Neural cell (in vitro differentiated cells): Measurements from ENCODE around the gene TMTC1. TPM values are rescaled to one million over a fixed set of nuclear protein-coding genes. Genes with fewer than 3 reads are reported as not detected.

Experiments used
- H2AFZ ChIP-seq: fragments of 200-600, 300-800 bp; sonication (generic), shearing (Covaris generic); 2 replicates; pipeline ENCODE4 v1.6.0; 2014; ENCODE audit warnings: low read depth, mild to moderate bottlenecking, antibody characterized with exemption, low read length, moderate library complexity
- H3F3A ChIP-seq: fragments of 200-600 bp; shearing (Covaris generic); 2 replicates; pipeline ENCODE4 v1.6.1; 2016; ENCODE audit warnings: mild to moderate bottlenecking, moderate library complexity, mixed read lengths, antibody characterized with exemption, low read length; ENCODE audit not compliant: insufficient read depth, poor library complexity, severe bottlenecking
- H3K27ac ChIP-seq: fragments of 200-600, 300-800 bp; sonication (generic), shearing (Covaris generic); 2 replicates; pipeline ENCODE4 v1.5.1; 2014; ENCODE audit warnings: mild to moderate bottlenecking, low read length, moderate library complexity
- H3K27me3 ChIP-seq: fragments of 300-800, 200-600 bp; sonication (generic), shearing (Covaris generic); 2 replicates; pipeline ENCODE4 v1.6.0; 2014; ENCODE audit warnings: mild to moderate bottlenecking, low read depth, low read length, moderate library complexity; ENCODE audit not compliant: insufficient read depth
- H3K36me3 ChIP-seq: fragments of 300-800, 200-600 bp; sonication (generic), shearing (Covaris generic); 2 replicates; pipeline ENCODE4 v1.5.1; 2014; ENCODE audit warnings: mild to moderate bottlenecking, antibody characterized with exemption, low read length, moderate library complexity; ENCODE audit not compliant: insufficient read depth
- H3K4me2 ChIP-seq: fragments of 300-800, 200-600 bp; sonication (generic), shearing (Covaris generic); 2 replicates; pipeline ENCODE4 v1.6.0; 2014; ENCODE audit warnings: mild to moderate bottlenecking, low read length
- H3K4me3 ChIP-seq: fragments of 300-800, 200-600 bp; sonication (generic), shearing (Covaris generic); 2 replicates; pipeline ENCODE4 v1.5.1; 2014; ENCODE audit warnings: mild to moderate bottlenecking, low read length, moderate library complexity
- H3K79me2 ChIP-seq: fragments of 200-600 bp; shearing (Covaris generic); replicated peaks from 2 replicates; pipeline ENCODE4 v1.6.0; 2014; ENCODE audit warnings: mild to moderate bottlenecking, low read length, moderate library complexity; ENCODE audit not compliant: insufficient read depth
- H3K9ac ChIP-seq: fragments of 300-800, 200-600 bp; sonication (generic), shearing (Covaris generic); 2 replicates; pipeline ENCODE4 v1.6.1; 2016; ENCODE audit warnings: mild to moderate bottlenecking, low read length, mixed read lengths
- H3K9me2 ChIP-seq: fragments of 200-600 bp; shearing (Covaris generic); 2 replicates; pipeline ENCODE4 v1.6.1; 2016; ENCODE audit warnings: mild to moderate bottlenecking, low read length, mixed read lengths; ENCODE audit not compliant: insufficient read depth
- H3K9me3 ChIP-seq: fragments of 200-600, 300-800 bp; sonication (generic), shearing (Covaris generic); 2 replicates; pipeline ENCODE4 v1.6.1; 2016; ENCODE audit warnings: mild to moderate bottlenecking, mixed run types, low read length, moderate library complexity, mixed read lengths
- H4K20me1 ChIP-seq: fragments of 200-600 bp; shearing (Covaris generic); 2 replicates; pipeline ENCODE4 v1.6.1; 2016; ENCODE audit warnings: mild to moderate bottlenecking, mixed run types; ENCODE audit not compliant: insufficient read depth
- EP300 ChIP-seq: fragments of 450-650 bp; conservative IDR thresholded peaks from 2 replicates; pipeline ENCODE4 v1.6.1; 2014; ENCODE audit warnings: antibody characterized with exemption, mild to moderate bottlenecking, moderate library complexity; ENCODE audit not compliant: poor library complexity, severe bottlenecking
- EZH2 ChIP-seq: fragments of 200-600, 300-800 bp; shearing (Covaris generic), sonication (generic); IDR thresholded peaks from 2 replicates; pipeline ENCODE4 v1.6.1; 2014; ENCODE audit warnings: antibody characterized with exemption, low read length, borderline replicate concordance, mild to moderate bottlenecking; ENCODE audit not compliant: insufficient read depth, poor library complexity, severe bottlenecking
- MXI1 ChIP-seq: fragments of 450-650 bp; conservative IDR thresholded peaks from 2 replicates; pipeline ENCODE4 v1.6.1; 2014; ENCODE audit warnings: antibody characterized with exemption, mild to moderate bottlenecking; ENCODE audit not compliant: poor library complexity, severe bottlenecking
- POLR2AphosphoS5 ChIP-seq: IDR thresholded peaks from 2 replicates; pipeline ENCODE4 v1.6.1; 2012
- RAD21 ChIP-seq: fragments of 450-650 bp; conservative IDR thresholded peaks from 2 replicates; pipeline ENCODE4 v1.6.1; 2014; ENCODE audit warnings: antibody characterized with exemption, mild to moderate bottlenecking, moderate library complexity
- SMC3 ChIP-seq: fragments of 450-650 bp; conservative IDR thresholded peaks from 2 replicates; pipeline ENCODE4 v1.6.1; 2014; ENCODE audit warnings: antibody characterized with exemption, mild to moderate bottlenecking, moderate library complexity; ENCODE audit not compliant: poor library complexity
- TAF1 ChIP-seq: IDR thresholded peaks from 2 replicates; pipeline ENCODE4 v1.6.1; 2012; ENCODE audit warnings: low read depth
- polyA plus RNA-seq: library from polyadenylated mRNA; depleted of rRNA; stranded (reverse); fragments of >200 nt; gene quantifications from 2 replicates; pipeline ENCODE4 v1.2.3, GENCODE V29; 2014
- TF ChIP-seq, protein P1 (sequence below): IDR thresholded peaks from 2 replicates; pipeline ENCODE4 v1.6.1; 2012; ENCODE audit warnings: borderline replicate concordance
- TF ChIP-seq, protein P2 (sequence below): fragments of 450-650 bp; IDR thresholded peaks from 2 replicates; pipeline ENCODE4 v1.5.1; 2014; ENCODE audit warnings: antibody characterized with exemption, mild to moderate bottlenecking, moderate library complexity; ENCODE audit not compliant: poor library complexity, severe bottlenecking

TMTC1 gene
- polyA plus RNA-seq, 1 donor from 2014 or later = 10.0 TPM

DNA sequence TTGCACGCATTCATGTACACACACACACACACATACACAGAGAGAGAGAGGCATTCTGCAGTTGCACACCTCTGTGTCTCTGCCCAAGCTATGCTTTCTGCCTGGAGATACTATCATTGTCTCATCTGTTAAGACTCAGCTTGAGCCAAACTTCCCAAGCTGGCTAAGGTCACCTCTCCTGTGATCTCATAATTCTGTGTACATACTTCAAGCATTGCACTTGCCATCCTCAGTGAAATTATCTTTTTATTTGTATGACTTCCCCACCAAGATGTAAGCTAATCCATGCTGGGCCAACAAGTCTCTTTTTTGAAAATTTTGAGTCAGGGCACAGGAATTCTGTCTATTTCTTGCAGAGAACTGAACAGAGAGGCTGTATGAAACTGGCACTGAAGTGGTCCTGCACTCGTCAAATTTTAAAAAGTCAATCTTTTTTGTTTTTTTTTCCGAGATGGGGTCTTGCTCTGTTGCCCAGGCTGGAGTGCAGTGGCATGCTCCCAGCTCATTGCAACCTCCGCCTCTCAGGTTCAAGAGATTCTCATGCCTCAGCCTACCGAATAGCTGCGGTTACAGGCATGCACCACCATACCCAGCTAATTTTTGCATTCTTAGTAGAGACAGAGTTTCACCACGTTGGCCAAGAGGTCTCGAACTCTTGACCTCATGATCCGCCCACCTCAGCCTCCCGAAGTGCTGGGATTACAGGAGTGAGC lies 44.3 kb downstream of the TMTC1 start:
- H3K79me2 ChIP-seq = no peaks in the 10 kb centered on the region
- no peak overlapping the region for H2AFZ ChIP-seq
- no peaks in the 10 kb centered on the region for H3F3A ChIP-seq
- H3K27ac ChIP-seq = no peak overlapping the region
- H4K20me1 ChIP-seq = no peaks in the 10 kb centered on the region
- no peak overlapping the region for H3K4me3 ChIP-seq
- H3K36me3 ChIP-seq = no peaks in the 10 kb centered on the region
- H3K9me2 ChIP-seq = no peaks in the 10 kb centered on the region
- no peaks in the 10 kb centered on the region for H3K9me3 ChIP-seq
- TF ChIP-seq, protein P1, sequence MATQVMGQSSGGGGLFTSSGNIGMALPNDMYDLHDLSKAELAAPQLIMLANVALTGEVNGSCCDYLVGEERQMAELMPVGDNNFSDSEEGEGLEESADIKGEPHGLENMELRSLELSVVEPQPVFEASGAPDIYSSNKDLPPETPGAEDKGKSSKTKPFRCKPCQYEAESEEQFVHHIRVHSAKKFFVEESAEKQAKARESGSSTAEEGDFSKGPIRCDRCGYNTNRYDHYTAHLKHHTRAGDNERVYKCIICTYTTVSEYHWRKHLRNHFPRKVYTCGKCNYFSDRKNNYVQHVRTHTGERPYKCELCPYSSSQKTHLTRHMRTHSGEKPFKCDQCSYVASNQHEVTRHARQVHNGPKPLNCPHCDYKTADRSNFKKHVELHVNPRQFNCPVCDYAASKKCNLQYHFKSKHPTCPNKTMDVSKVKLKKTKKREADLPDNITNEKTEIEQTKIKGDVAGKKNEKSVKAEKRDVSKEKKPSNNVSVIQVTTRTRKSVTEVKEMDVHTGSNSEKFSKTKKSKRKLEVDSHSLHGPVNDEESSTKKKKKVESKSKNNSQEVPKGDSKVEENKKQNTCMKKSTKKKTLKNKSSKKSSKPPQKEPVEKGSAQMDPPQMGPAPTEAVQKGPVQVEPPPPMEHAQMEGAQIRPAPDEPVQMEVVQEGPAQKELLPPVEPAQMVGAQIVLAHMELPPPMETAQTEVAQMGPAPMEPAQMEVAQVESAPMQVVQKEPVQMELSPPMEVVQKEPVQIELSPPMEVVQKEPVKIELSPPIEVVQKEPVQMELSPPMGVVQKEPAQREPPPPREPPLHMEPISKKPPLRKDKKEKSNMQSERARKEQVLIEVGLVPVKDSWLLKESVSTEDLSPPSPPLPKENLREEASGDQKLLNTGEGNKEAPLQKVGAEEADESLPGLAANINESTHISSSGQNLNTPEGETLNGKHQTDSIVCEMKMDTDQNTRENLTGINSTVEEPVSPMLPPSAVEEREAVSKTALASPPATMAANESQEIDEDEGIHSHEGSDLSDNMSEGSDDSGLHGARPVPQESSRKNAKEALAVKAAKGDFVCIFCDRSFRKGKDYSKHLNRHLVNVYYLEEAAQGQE = no peak
- TF ChIP-seq SMC3 = no peak
- TF ChIP-seq EP300 = no peak
- no peak for TF ChIP-seq POLR2AphosphoS5
- TF ChIP-seq, protein P2, sequence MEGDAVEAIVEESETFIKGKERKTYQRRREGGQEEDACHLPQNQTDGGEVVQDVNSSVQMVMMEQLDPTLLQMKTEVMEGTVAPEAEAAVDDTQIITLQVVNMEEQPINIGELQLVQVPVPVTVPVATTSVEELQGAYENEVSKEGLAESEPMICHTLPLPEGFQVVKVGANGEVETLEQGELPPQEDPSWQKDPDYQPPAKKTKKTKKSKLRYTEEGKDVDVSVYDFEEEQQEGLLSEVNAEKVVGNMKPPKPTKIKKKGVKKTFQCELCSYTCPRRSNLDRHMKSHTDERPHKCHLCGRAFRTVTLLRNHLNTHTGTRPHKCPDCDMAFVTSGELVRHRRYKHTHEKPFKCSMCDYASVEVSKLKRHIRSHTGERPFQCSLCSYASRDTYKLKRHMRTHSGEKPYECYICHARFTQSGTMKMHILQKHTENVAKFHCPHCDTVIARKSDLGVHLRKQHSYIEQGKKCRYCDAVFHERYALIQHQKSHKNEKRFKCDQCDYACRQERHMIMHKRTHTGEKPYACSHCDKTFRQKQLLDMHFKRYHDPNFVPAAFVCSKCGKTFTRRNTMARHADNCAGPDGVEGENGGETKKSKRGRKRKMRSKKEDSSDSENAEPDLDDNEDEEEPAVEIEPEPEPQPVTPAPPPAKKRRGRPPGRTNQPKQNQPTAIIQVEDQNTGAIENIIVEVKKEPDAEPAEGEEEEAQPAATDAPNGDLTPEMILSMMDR = no peak
- no peak for TF ChIP-seq TAF1
- no peak for TF ChIP-seq RAD21
- no peak for TF ChIP-seq EZH2
- TF ChIP-seq MXI1 = no peak
- H3K9ac ChIP-seq = no peak overlapping the region
- H3K27me3 ChIP-seq = no peaks in the 10 kb centered on the region
- H3K4me2 ChIP-seq = no peak overlapping the region

DNA sequence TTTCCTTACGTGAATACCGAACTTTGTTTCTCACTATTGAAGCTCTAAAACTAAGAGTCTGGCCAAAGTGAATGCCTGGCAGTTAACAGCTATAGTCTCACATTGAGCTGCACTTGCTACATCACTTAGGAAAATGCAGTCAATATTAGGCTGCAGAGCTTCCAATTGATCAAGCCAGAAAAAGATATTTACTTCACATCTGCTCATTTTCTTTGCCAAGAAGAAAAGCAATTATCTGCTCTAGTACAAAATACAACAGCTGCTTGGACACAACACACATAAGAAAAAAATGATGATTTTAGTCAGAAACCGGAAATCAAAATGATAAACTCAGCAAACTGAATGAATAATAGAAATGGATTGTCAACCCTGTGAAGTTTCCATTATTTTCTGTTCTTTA lies 45.4 kb downstream of the TMTC1 start:
- Histone ChIP-seq H3F3A (no peaks in the 10 kb centered on the region), H3K9ac (no peak overlapping the region), H2AFZ (no peak overlapping the region), H3K27ac (no peak overlapping the region), H4K20me1 (no peaks in the 10 kb centered on the region), H3K4me2 (no peak overlapping the region), H3K36me3 (no peaks in the 10 kb centered on the region), H3K9me2 (no peaks in the 10 kb centered on the region), H3K79me2 (no peaks in the 10 kb centered on the region), H3K4me3 (no peak overlapping the region), H3K27me3 (no peaks in the 10 kb centered on the region), H3K9me3 (no peaks in the 10 kb centered on the region)
- TF ChIP-seq, protein P1 = no peak
- TF ChIP-seq SMC3 = no peak
- TF ChIP-seq, protein P2 = no peak
- no peak for TF ChIP-seq TAF1
- no peak for TF ChIP-seq POLR2AphosphoS5
- no peak for TF ChIP-seq RAD21
- no peak for TF ChIP-seq EZH2
- TF ChIP-seq MXI1 = no peak
- no peak for TF ChIP-seq EP300
